ENCODE results near the gene EFCAB9.

DNA sequence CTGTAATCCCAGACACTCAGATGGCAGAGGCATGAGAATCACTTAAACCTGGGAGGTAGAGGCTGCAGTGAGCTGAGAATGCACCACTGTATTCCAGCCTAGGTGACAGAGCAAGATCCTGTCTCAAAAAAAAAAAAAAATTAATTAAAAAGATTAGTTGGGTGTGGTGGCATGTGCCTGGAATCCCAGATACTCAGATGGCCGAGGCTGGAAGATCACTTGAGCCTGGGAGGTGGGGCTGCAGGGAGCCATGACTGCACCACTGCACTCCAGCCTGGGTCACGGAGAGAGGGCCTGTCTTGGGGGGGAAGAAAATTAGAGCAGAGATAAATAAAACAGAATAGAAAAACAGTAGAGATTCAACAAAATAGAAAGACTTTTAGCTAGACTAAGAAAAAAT is 54.7 kb downstream of the EFCAB9 start:
- TF ChIP-seq, protein P1, sequence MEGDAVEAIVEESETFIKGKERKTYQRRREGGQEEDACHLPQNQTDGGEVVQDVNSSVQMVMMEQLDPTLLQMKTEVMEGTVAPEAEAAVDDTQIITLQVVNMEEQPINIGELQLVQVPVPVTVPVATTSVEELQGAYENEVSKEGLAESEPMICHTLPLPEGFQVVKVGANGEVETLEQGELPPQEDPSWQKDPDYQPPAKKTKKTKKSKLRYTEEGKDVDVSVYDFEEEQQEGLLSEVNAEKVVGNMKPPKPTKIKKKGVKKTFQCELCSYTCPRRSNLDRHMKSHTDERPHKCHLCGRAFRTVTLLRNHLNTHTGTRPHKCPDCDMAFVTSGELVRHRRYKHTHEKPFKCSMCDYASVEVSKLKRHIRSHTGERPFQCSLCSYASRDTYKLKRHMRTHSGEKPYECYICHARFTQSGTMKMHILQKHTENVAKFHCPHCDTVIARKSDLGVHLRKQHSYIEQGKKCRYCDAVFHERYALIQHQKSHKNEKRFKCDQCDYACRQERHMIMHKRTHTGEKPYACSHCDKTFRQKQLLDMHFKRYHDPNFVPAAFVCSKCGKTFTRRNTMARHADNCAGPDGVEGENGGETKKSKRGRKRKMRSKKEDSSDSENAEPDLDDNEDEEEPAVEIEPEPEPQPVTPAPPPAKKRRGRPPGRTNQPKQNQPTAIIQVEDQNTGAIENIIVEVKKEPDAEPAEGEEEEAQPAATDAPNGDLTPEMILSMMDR (IDR thresholded peaks at IDR 0.05), result no peak
- TF ChIP-seq POLR2A (IDR thresholded peaks at IDR 0.05), result no peak
